GM12878 (cell line): ENCODE results near the gene LRP1B.

Experiments
- CTCF ChIP-seq, 3 experiments: IDR thresholded peaks in 2 of 3; conservative IDR thresholded peaks in 1 of 3; 2 replicates each; pipeline ENCODE4 v1.5.1; 2011; ENCODE audit warnings: low read depth in 3 of 3, low read length in 3 of 3, mild to moderate bottlenecking in 3 of 3, control low read depth in 2 of 3, moderate library complexity in 2 of 3, inconsistent platforms in 1 of 3, mixed read lengths in 1 of 3; ENCODE audit not compliant: control insufficient read depth in 2 of 3, insufficient read depth in 1 of 3; ENCODE audit errors: extremely low read depth in 1 of 3
- POLR2A ChIP-seq: IDR thresholded peaks from 2 replicates; pipeline ENCODE4 v1.6.1; 2011; ENCODE audit warnings: low read depth, mild to moderate bottlenecking, low read length
- RELA ChIP-seq: fragments of 450-650 bp; IDR thresholded peaks from 2 replicates; pipeline ENCODE4 v1.8.0; 2014; ENCODE audit warnings: borderline replicate concordance; ENCODE audit not compliant: partially characterized antibody
- SPI1 ChIP-seq: IDR thresholded peaks from 2 replicates; pipeline ENCODE4 v1.6.1; 2011; ENCODE audit warnings: low read depth, mild to moderate bottlenecking, low read length, moderate library complexity, borderline replicate concordance; ENCODE audit not compliant: insufficient read depth
- SRF ChIP-seq, 2 experiments: IDR thresholded peaks; 2 replicates each; pipeline ENCODE4 v1.6.1; 2011; ENCODE audit warnings: low read depth in 2 of 2, low read length in 2 of 2, mild to moderate bottlenecking in 1 of 2, moderate library complexity in 1 of 2

GRCh38 chr2:141707486-141707885, 423.3 kb downstream of the LRP1B start:
- TF ChIP-seq CTCF (IDR thresholded peaks at IDR 0.05 in 2 of 3, conservative IDR thresholded peaks at IDR 0.05 in 1 of 3; ENCODE audit: control insufficient read depth in 2 of 3, extremely low read depth in 1 of 3, insufficient read depth in 1 of 3, low read depth in 3 of 3, low read length in 3 of 3) (no peak), POLR2A (no peak), RELA (no peak), SRF (IDR thresholded peaks at IDR 0.05; ENCODE audit: low read depth in 2 of 2, low read length in 2 of 2) (no peak), SPI1 (no peak)
